Measurements from ENCODE around the gene SPIRE1. TPM values are rescaled to one million over a fixed set of nuclear protein-coding genes. Genes with fewer than 3 reads are reported as not detected.

SPIRE1 gene
- total and polyA plus RNA-seq, 2 donors = 12.9 to 22.6 TPM

- peak; percentile 20 for DNase-seq (ENCODE audit: extremely low spot score)
- Histone ChIP-seq H3K4me3 (ENCODE audit: low read depth, low read length) (no peak overlapping the region), H3K36me3 (ENCODE audit: insufficient read depth) (no peaks in the 10 kb centered on the region), H3K27ac (ENCODE audit: low read depth) (no peak overlapping the region), H3K4me1 (ENCODE audit: insufficient read depth) (no peaks in the 10 kb centered on the region)
- WGBS = 48% methylated on average over 7 of the region's 7 CpGs
These were observed 187.4 kb downstream of the SPIRE1 start for GRCh38 chr18:12470382-12471075.

- no peaks in the 10 kb centered on the region for H3K4me1 ChIP-seq (ENCODE audit: insufficient read depth)
- no peaks in the 10 kb centered on the region for H3K36me3 ChIP-seq (ENCODE audit: insufficient read depth)
- no peak overlapping the region for H3K4me3 ChIP-seq (ENCODE audit: low read depth, low read length)
- no peak overlapping the region for H3K27ac ChIP-seq (ENCODE audit: low read depth)
- 96% methylated on average over 4 of the region's 4 CpGs for WGBS
- DNase-seq (ENCODE audit: extremely low spot score) = no peak
These were observed 189.5 kb downstream of the SPIRE1 start for GRCh38 chr18:12468445-12468844.

GRCh38 chr18:12464731-12465130 is 193.2 kb downstream of the SPIRE1 start:
- Histone ChIP-seq H3K4me3 (ENCODE audit: low read depth, low read length) (no peak overlapping the region), H3K27ac (ENCODE audit: low read depth) (no peak overlapping the region), H3K4me1 (ENCODE audit: insufficient read depth) (no peaks in the 10 kb centered on the region), H3K36me3 (ENCODE audit: insufficient read depth) (no peaks in the 10 kb centered on the region)
- 95% methylated on average over 9 of the region's 9 CpGs for WGBS
- DNase-seq (ENCODE audit: extremely low spot score) = no peak

- no peak overlapping the region for H3K27ac ChIP-seq (ENCODE audit: low read depth)
- no peak overlapping the region for H3K4me3 ChIP-seq (ENCODE audit: low read depth, low read length)
- H3K4me1 ChIP-seq (ENCODE audit: insufficient read depth) = no peaks in the 10 kb centered on the region
- H3K36me3 ChIP-seq (ENCODE audit: insufficient read depth) = no peaks in the 10 kb centered on the region
- WGBS = 75% methylated on average over 7 of the region's 7 CpGs
- DNase-seq (ENCODE audit: extremely low spot score) = no peak
These were observed 194.7 kb downstream of the SPIRE1 start for GRCh38 chr18:12463191-12463590.

- no peak for DNase-seq (ENCODE audit: extremely low spot score)
- Histone ChIP-seq H3K4me3 (ENCODE audit: low read depth, low read length) (no peak overlapping the region), H3K27ac (ENCODE audit: low read depth) (no peak overlapping the region), H3K4me1 (ENCODE audit: insufficient read depth) (no peaks in the 10 kb centered on the region), H3K36me3 (ENCODE audit: insufficient read depth) (no peaks in the 10 kb centered on the region)
- WGBS = 96% methylated on average over 2 of the region's 2 CpGs
These were observed 195.7 kb downstream of the SPIRE1 start for GRCh38 chr18:12462242-12462641.

GRCh38 chr18:12461326-12461725 is 196.6 kb downstream of the SPIRE1 start:
- H3K4me3 ChIP-seq (ENCODE audit: low read depth, low read length) = no peak overlapping the region
- no peaks in the 10 kb centered on the region for H3K4me1 ChIP-seq (ENCODE audit: insufficient read depth)
- H3K27ac ChIP-seq (ENCODE audit: low read depth) = no peak overlapping the region
- WGBS = 85% methylated on average over 6 of the region's 6 CpGs
- no peak for DNase-seq (ENCODE audit: extremely low spot score)
- no peaks in the 10 kb centered on the region for H3K36me3 ChIP-seq (ENCODE audit: insufficient read depth)

- Histone ChIP-seq H3K4me1 (ENCODE audit: insufficient read depth) (no peaks in the 10 kb centered on the region), H3K27ac (ENCODE audit: low read depth) (no peak overlapping the region), H3K36me3 (ENCODE audit: insufficient read depth) (no peaks in the 10 kb centered on the region), H3K4me3 (ENCODE audit: low read depth, low read length) (no peak overlapping the region)
- no peak for DNase-seq (ENCODE audit: extremely low spot score)
- 52% methylated on average over 5 of the region's 5 CpGs for WGBS
These were observed 197.0 kb downstream of the SPIRE1 start for GRCh38 chr18:12460874-12461273.

- DNase-seq (ENCODE audit: extremely low spot score) = no peak
- 85% methylated on average over 7 of the region's 7 CpGs for WGBS
- no peak overlapping the region for H3K4me3 ChIP-seq (ENCODE audit: low read depth, low read length)
- H3K36me3 ChIP-seq (ENCODE audit: insufficient read depth) = no peaks in the 10 kb centered on the region
- H3K4me1 ChIP-seq (ENCODE audit: insufficient read depth) = no peaks in the 10 kb centered on the region
- H3K27ac ChIP-seq (ENCODE audit: low read depth) = no peak overlapping the region
These were observed 199.1 kb downstream of the SPIRE1 start for GRCh38 chr18:12458771-12459170.

- Histone ChIP-seq H3K36me3 (ENCODE audit: insufficient read depth) (no peaks in the 10 kb centered on the region), H3K4me1 (ENCODE audit: insufficient read depth) (no peaks in the 10 kb centered on the region), H3K4me3 (ENCODE audit: low read depth, low read length) (no peak overlapping the region), H3K27ac (ENCODE audit: low read depth) (no peak overlapping the region)
- WGBS = 84% methylated on average over 3 of the region's 3 CpGs
- no peak for DNase-seq (ENCODE audit: extremely low spot score)
These were observed 201.5 kb downstream of the SPIRE1 start for GRCh38 chr18:12456441-12456840.

GRCh38 chr18:12455496-12455895 is 202.4 kb downstream of the SPIRE1 start:
- peaks cover 1% of the 10 kb centered on the region for H3K36me3 ChIP-seq (ENCODE audit: insufficient read depth)
- WGBS = 70% methylated on average over 7 of the region's 7 CpGs
- H3K4me3 ChIP-seq (ENCODE audit: low read depth, low read length) = no peak overlapping the region
- peak; percentile 26 for DNase-seq (ENCODE audit: extremely low spot score)
- H3K27ac ChIP-seq (ENCODE audit: low read depth) = no peak overlapping the region
- H3K4me1 ChIP-seq (ENCODE audit: insufficient read depth) = no peaks in the 10 kb centered on the region

- WGBS = 87% methylated on average over 3 of the region's 3 CpGs
- H3K36me3 ChIP-seq (ENCODE audit: insufficient read depth) = peaks cover 6% of the 10 kb centered on the region
These were observed 205.1 kb downstream of the SPIRE1 start for GRCh38 chr18:12452784-12453183.

GRCh38 chr18:12451428-12451827 is 206.5 kb downstream of the SPIRE1 start:
- 62% methylated on average over 4 of the region's 4 CpGs for whole genome bisulfite sequencing
- H3K4me1 ChIP-seq (ENCODE audit: insufficient read depth) = no peaks in the 10 kb centered on the region
- peaks cover 6% of the 10 kb centered on the region for H3K36me3 ChIP-seq (ENCODE audit: insufficient read depth)
- no peak overlapping the region for H3K4me3 ChIP-seq (ENCODE audit: low read depth, low read length)
- no peak overlapping the region for H3K27ac ChIP-seq (ENCODE audit: low read depth)
- no peak for DNase-seq (ENCODE audit: extremely low spot score)

More at GRCh38 chr18:12452784-12453183, 205.1 kb downstream of the SPIRE1 start:
- Histone ChIP-seq H3K4me1 (ENCODE audit: insufficient read depth) (no peaks in the 10 kb centered on the region), H3K4me3 (ENCODE audit: low read depth, low read length) (no peak overlapping the region), H3K27ac (ENCODE audit: low read depth) (no peak overlapping the region)
- no peak for DNase-seq (ENCODE audit: extremely low spot score)

GRCh38 chr18:12449051-12449785 is 208.7 kb downstream of the SPIRE1 start:
- Histone ChIP-seq H3K36me3 (ENCODE audit: insufficient read depth) (peaks cover 6% of the 10 kb centered on the region), H3K4me3 (ENCODE audit: low read depth, low read length) (no peak overlapping the region), H3K4me1 (ENCODE audit: insufficient read depth) (no peaks in the 10 kb centered on the region), H3K27ac (ENCODE audit: low read depth) (no peak overlapping the region)
- DNase-seq (ENCODE audit: extremely low spot score) = no peak
- 93% methylated on average over 27 of the region's 27 CpGs for WGBS

- H3K4me1 ChIP-seq (ENCODE audit: insufficient read depth) = no peaks in the 10 kb centered on the region
- H3K27ac ChIP-seq (ENCODE audit: low read depth) = no peak overlapping the region
- DNase-seq (ENCODE audit: extremely low spot score) = no peak
- 83% methylated on average over 4 of the region's 4 CpGs for WGBS
- no peak overlapping the region for H3K4me3 ChIP-seq (ENCODE audit: low read depth, low read length)
- H3K36me3 ChIP-seq (ENCODE audit: insufficient read depth) = peaks cover 6% of the 10 kb centered on the region
These were observed 212.4 kb downstream of the SPIRE1 start for GRCh38 chr18:12445554-12445953.

Measured in urinary bladder (tissue), 4 donors.